EL (cell line): ENCODE measurements around the gene FAM3C.

Experiments
- DNase-seq: peaks from one replicate; pipeline ENCODE4 v3.0.0-alpha.2; 2016

FAM3C gene

GRCh38 chr7:121410829-121411596 lies 14.9 kb upstream of the FAM3C start:
- no peak for DNase-seq

GRCh38 chr7:121406944-121407343 lies 10.8 kb upstream of the FAM3C start:
- no peak for DNase-seq

- no peak for DNase-seq
These were observed 10.4 kb upstream of the FAM3C start for GRCh38 chr7:121406461-121406860.

- no peak for DNase-seq
These were observed 8.2 kb upstream of the FAM3C start for GRCh38 chr7:121404348-121404747.

- DNase-seq = no peak
These were observed 6.6 kb upstream of the FAM3C start for GRCh38 chr7:121402701-121403100.

GRCh38 chr7:121401896-121402295 lies 5.8 kb upstream of the FAM3C start:
- no peak for DNase-seq

GRCh38 chr7:121398246-121398645 lies 2.1 kb upstream of the FAM3C start:
- DNase-seq = no peak

GRCh38 chr7:121397822-121398221 lies 1.7 kb upstream of the FAM3C start:
- no peak for DNase-seq

GRCh38 chr7:121397361-121397760 lies 1.3 kb upstream of the FAM3C start:
- no peak for DNase-seq

GRCh38 chr7:121395494-121395960 lies 581 bp downstream of the FAM3C start:
- peak; percentile 50 for DNase-seq

GRCh38 chr7:121394709-121395140 lies 1.4 kb downstream of the FAM3C start:
- no peak for DNase-seq

GRCh38 chr7:121393005-121393366 lies 3.1 kb downstream of the FAM3C start:
- DNase-seq = no peak

GRCh38 chr7:121392277-121393004 lies 3.7 kb downstream of the FAM3C start:
- no peak for DNase-seq

- DNase-seq = no peak
These were observed 4.4 kb downstream of the FAM3C start for GRCh38 chr7:121391686-121392085.

GRCh38 chr7:121390617-121391016 lies 5.5 kb downstream of the FAM3C start:
- no peak for DNase-seq

- no peak for DNase-seq
These were observed 6.0 kb downstream of the FAM3C start for GRCh38 chr7:121390109-121390508.

GRCh38 chr7:121388950-121389349 lies 7.2 kb downstream of the FAM3C start:
- no peak for DNase-seq

- DNase-seq = no peak
These were observed 10.3 kb downstream of the FAM3C start for GRCh38 chr7:121385800-121386179.

- DNase-seq = no peak
These were observed 10.9 kb downstream of the FAM3C start for GRCh38 chr7:121385056-121385799.

GRCh38 chr7:121384265-121384664 lies 11.8 kb downstream of the FAM3C start:
- no peak for DNase-seq

- no peak for DNase-seq
These were observed 12.7 kb downstream of the FAM3C start for GRCh38 chr7:121383235-121383910.

GRCh38 chr7:121382473-121382872 lies 13.6 kb downstream of the FAM3C start:
- DNase-seq = no peak

GRCh38 chr7:121379930-121380329 lies 16.2 kb downstream of the FAM3C start:
- no peak for DNase-seq
